Measurements from ENCODE around the gene TCEANC.

The TCEANC gene

GRCh38 chrX:13690836-13691235, 37.9 kb downstream of the TCEANC start:
- no peak overlapping the region for H3K4me3 ChIP-seq (ENCODE audit: low read depth, low read length)

- H3K4me3 ChIP-seq (ENCODE audit: low read depth, low read length), result no peak overlapping the region
Observed at GRCh38 chrX:13691841-13692371, 39.0 kb downstream of the TCEANC start.

GRCh38 chrX:13692771-13693231, 39.9 kb downstream of the TCEANC start:
- no peak overlapping the region for H3K4me3 ChIP-seq (ENCODE audit: low read depth, low read length)

GRCh38 chrX:13693341-13693961, 40.5 kb downstream of the TCEANC start:
- H3K4me3 ChIP-seq (ENCODE audit: low read depth, low read length), result no peak overlapping the region

- no peak overlapping the region for H3K4me3 ChIP-seq (ENCODE audit: low read depth, low read length)
Observed at GRCh38 chrX:13694359-13694758, 41.4 kb downstream of the TCEANC start.

- H3K4me3 ChIP-seq (ENCODE audit: low read depth, low read length), result no peak overlapping the region
Observed at GRCh38 chrX:13694983-13695382, 42.0 kb downstream of the TCEANC start.

GRCh38 chrX:13695601-13696115, 42.7 kb downstream of the TCEANC start:
- H3K4me3 ChIP-seq (ENCODE audit: low read depth, low read length), result no peak overlapping the region

GRCh38 chrX:13697455-13697854, 44.5 kb downstream of the TCEANC start:
- no peak overlapping the region for H3K4me3 ChIP-seq (ENCODE audit: low read depth, low read length)

GRCh38 chrX:13697976-13698375, 45.0 kb downstream of the TCEANC start:
- H3K4me3 ChIP-seq (ENCODE audit: low read depth, low read length), result no peak overlapping the region

GRCh38 chrX:13698432-13698831, 45.5 kb downstream of the TCEANC start:
- H3K4me3 ChIP-seq (ENCODE audit: low read depth, low read length), result no peak overlapping the region

GRCh38 chrX:13699183-13699826, 46.4 kb downstream of the TCEANC start:
- no peak overlapping the region for H3K4me3 ChIP-seq (ENCODE audit: low read depth, low read length)

GRCh38 chrX:13700380-13700779, 47.4 kb downstream of the TCEANC start:
- H3K4me3 ChIP-seq (ENCODE audit: low read depth, low read length), result no peak overlapping the region

- H3K4me3 ChIP-seq (ENCODE audit: low read depth, low read length), result no peak overlapping the region
Observed at GRCh38 chrX:13702111-13702789, 49.3 kb downstream of the TCEANC start.

GRCh38 chrX:13703135-13703534, 50.2 kb downstream of the TCEANC start:
- H3K4me3 ChIP-seq (ENCODE audit: low read depth, low read length), result no peak overlapping the region

- H3K4me3 ChIP-seq (ENCODE audit: low read depth, low read length), result no peak overlapping the region
Observed at GRCh38 chrX:13703589-13703988, 50.6 kb downstream of the TCEANC start.

GRCh38 chrX:13711141-13711540, 58.2 kb downstream of the TCEANC start:
- H3K4me3 ChIP-seq (ENCODE audit: low read depth, low read length), result no peak overlapping the region

Measured in iPS-11a (cell line).